H9 (cell line): ENCODE results near the gene SEZ6. TPM values are rescaled to one million over a fixed set of nuclear protein-coding genes. Genes with fewer than 3 reads are reported as not detected.

Experiments used
- DNase-seq: peaks from one replicate; pipeline ENCODE4 v3.0.0-alpha.2; 2017
- H2AFZ ChIP-seq: one replicate; pipeline ENCODE4 v1.6.1; 2013; ENCODE audit warnings: mild to moderate bottlenecking, low read length, control low read depth, moderate library complexity
- H2AK5ac ChIP-seq: 2 replicates; pipeline ENCODE4 v1.6.1; 2013; ENCODE audit warnings: low read length, control low read depth, mixed read lengths; ENCODE audit not compliant: insufficient read length
- H2BK120ac ChIP-seq: one replicate; pipeline ENCODE4 v1.6.1; 2013; ENCODE audit warnings: low read depth, mild to moderate bottlenecking, low read length, control low read depth, inconsistent platforms; ENCODE audit not compliant: poor library complexity, severe bottlenecking
- H2BK12ac ChIP-seq: 2 replicates; pipeline ENCODE4 v1.6.1; 2013; ENCODE audit warnings: low read length, control low read depth, mixed read lengths, low read depth; ENCODE audit not compliant: insufficient read length
- H2BK15ac ChIP-seq: 2 replicates; pipeline ENCODE4 v1.6.1; 2013; ENCODE audit warnings: low read depth, low read length, control low read depth
- H2BK20ac ChIP-seq: one replicate; pipeline ENCODE4 v1.6.1; 2013; ENCODE audit warnings: low read depth, mild to moderate bottlenecking, low read length, control low read depth, inconsistent platforms; ENCODE audit not compliant: poor library complexity, severe bottlenecking
- H2BK5ac ChIP-seq: 2 replicates; pipeline ENCODE4 v1.6.1; 2013; ENCODE audit warnings: low read length, control low read depth, mixed read lengths; ENCODE audit not compliant: insufficient read length
- H3K14ac ChIP-seq: 2 replicates; pipeline ENCODE4 v1.6.1; 2013; ENCODE audit warnings: low read length, control low read depth; ENCODE audit not compliant: insufficient read depth
- H3K18ac ChIP-seq: 2 replicates; pipeline ENCODE4 v1.6.1; 2013; ENCODE audit warnings: low read depth, mild to moderate bottlenecking, mixed read lengths, low read length, control low read depth; ENCODE audit not compliant: insufficient read length
- H3K23ac ChIP-seq: 2 replicates; pipeline ENCODE4 v1.6.1; 2013; ENCODE audit warnings: low read length, control low read depth, mixed read lengths, low read depth; ENCODE audit not compliant: insufficient read length
- H3K23me2 ChIP-seq: 2 replicates; pipeline ENCODE4 v1.6.1; 2013; ENCODE audit warnings: low read depth, mild to moderate bottlenecking, mixed read lengths, low read length, control low read depth; ENCODE audit not compliant: insufficient read length, poor library complexity, severe bottlenecking
- H3K27ac ChIP-seq: 2 replicates; pipeline ENCODE4 v1.5.1; 2013; ENCODE audit warnings: low read length, control low read depth, mixed read lengths, low read depth; ENCODE audit not compliant: insufficient read length
- H3K27me3 ChIP-seq: 2 replicates; pipeline ENCODE4 v1.6.1; 2013; ENCODE audit warnings: low read length, control low read depth, inconsistent platforms; ENCODE audit not compliant: insufficient read depth
- H3K4ac ChIP-seq: 2 replicates; pipeline ENCODE4 v1.6.1; 2013; ENCODE audit warnings: low read depth, mild to moderate bottlenecking, control low read depth, inconsistent platforms, low read length, moderate library complexity
- H3K4me1 ChIP-seq: 2 replicates; pipeline ENCODE4 v1.6.1; 2013; ENCODE audit warnings: low read length, control low read depth, inconsistent platforms; ENCODE audit not compliant: insufficient read depth
- H3K4me2 ChIP-seq: 2 replicates; pipeline ENCODE4 v1.6.1; 2013; ENCODE audit warnings: low read length, control low read depth, mixed read lengths; ENCODE audit not compliant: insufficient read length, insufficient read depth
- H3K56ac ChIP-seq: 2 replicates; pipeline ENCODE4 v1.6.1; 2013; ENCODE audit warnings: low read depth, mild to moderate bottlenecking, mixed read lengths, low read length, control low read depth; ENCODE audit not compliant: insufficient read length
- H3K79me1 ChIP-seq: 2 replicates; pipeline ENCODE4 v1.6.1; 2013; ENCODE audit warnings: low read depth, mild to moderate bottlenecking, moderate library complexity, low read length, control low read depth, inconsistent platforms; ENCODE audit not compliant: insufficient read depth, poor library complexity, severe bottlenecking
- H3K79me2 ChIP-seq: 2 replicates; pipeline ENCODE4 v1.6.1; 2013; ENCODE audit warnings: low read length, control low read depth, inconsistent platforms; ENCODE audit not compliant: insufficient read depth
- H3K9ac ChIP-seq: 2 replicates; pipeline ENCODE4 v1.6.1; 2013; ENCODE audit warnings: low read length, control low read depth, mixed read lengths; ENCODE audit not compliant: insufficient read length; ENCODE audit errors: extremely low read depth
- H3K9me3 ChIP-seq: one replicate; pipeline ENCODE4 v1.6.1; 2013; ENCODE audit warnings: low read depth, low read length, inconsistent platforms; ENCODE audit not compliant: control insufficient read depth
- H3T11ph ChIP-seq: one replicate; pipeline ENCODE4 v1.6.1; 2013; ENCODE audit warnings: mild to moderate bottlenecking, low read length, control low read depth, inconsistent platforms
- H4K20me1 ChIP-seq: one replicate; pipeline ENCODE4 v1.6.1; 2013; ENCODE audit not compliant: control insufficient read depth, insufficient read length, insufficient read depth
- H4K5ac ChIP-seq: 2 replicates; pipeline ENCODE4 v1.6.1; 2013; ENCODE audit warnings: low read depth, mild to moderate bottlenecking, mixed read lengths, low read length, control low read depth; ENCODE audit not compliant: insufficient read length
- H4K8ac ChIP-seq: replicated peaks from 2 replicates; pipeline ENCODE4 v1.6.1; 2013; ENCODE audit warnings: low read length, control low read depth, mixed read lengths, low read depth; ENCODE audit not compliant: insufficient read length
- H4K91ac ChIP-seq: 2 replicates; pipeline ENCODE4 v1.6.1; 2013; ENCODE audit warnings: low read depth, mild to moderate bottlenecking, moderate library complexity, mixed read lengths, low read length, control low read depth; ENCODE audit not compliant: insufficient read length
- H3K27ac Mint-ChIP-seq, 3 experiments: 2 replicates in 2 of 3; 3 replicates in 1 of 3; pipeline ENCODE4 v1.8.0; 2020 to 2021; ENCODE audit warnings: mixed read lengths in 3 of 3, mild to moderate bottlenecking in 1 of 3, moderate library complexity in 1 of 3
- H3K27me3 Mint-ChIP-seq: 2 replicates; pipeline ENCODE4 v1.8.0; 2021; ENCODE audit warnings: low read depth, mild to moderate bottlenecking, moderate library complexity, mixed read lengths
- H3K36me3 Mint-ChIP-seq, 3 experiments: 2 replicates in 2 of 3; 3 replicates in 1 of 3; pipeline ENCODE4 v1.8.0; 2020 to 2021; ENCODE audit warnings: low read depth in 3 of 3, mixed read lengths in 3 of 3; ENCODE audit not compliant: insufficient read depth in 1 of 3
- H3K4me1 Mint-ChIP-seq, 2 experiments: 2 replicates each; pipeline ENCODE4 v1.8.0; 2020; ENCODE audit warnings: mixed read lengths in 2 of 2
- H3K4me3 Mint-ChIP-seq, 2 experiments: 2 replicates in 1 of 2; 3 replicates in 1 of 2; pipeline ENCODE4 v1.8.0; 2020 to 2021; ENCODE audit warnings: mild to moderate bottlenecking in 2 of 2, mixed read lengths in 2 of 2, moderate library complexity in 1 of 2
- H3K9me3 Mint-ChIP-seq, 2 experiments: 2 replicates in 1 of 2; 3 replicates in 1 of 2; pipeline ENCODE4 v1.8.0; 2020; ENCODE audit warnings: mild to moderate bottlenecking in 2 of 2, mixed read lengths in 2 of 2, moderate library complexity in 1 of 2
- WGBS: extraction: QIAGEN DNeasy Blood & Tissue Kit; methylation state at CpG from one replicate; pipeline ENCODE4 v1.1.7; 2013; ENCODE audit warnings: missing lambda C conversion rate, low lambda C conversion rate, mixed read lengths; ENCODE audit not compliant: insufficient read length; ENCODE audit errors: extremely low coverage; 5-methylcytosine and 5-hydroxymethylcytosine counted together
- total RNA-seq: library from RNA; stranded (reverse); gene quantifications from 2 replicates; pipeline ENCODE4 v1.2.1, GENCODE V29; 2021
- TF ChIP-seq, protein P1 (sequence below): fragments of 200-600 bp; sonication (generic); conservative IDR thresholded peaks from 3 replicates; pipeline ENCODE4 v1.8.0; 2021; ENCODE audit warnings: antibody characterized with exemption, mild to moderate bottlenecking

The SEZ6 gene
- total RNA-seq, 1 experiment from 2014 or later, result 1.8 TPM

DNA sequence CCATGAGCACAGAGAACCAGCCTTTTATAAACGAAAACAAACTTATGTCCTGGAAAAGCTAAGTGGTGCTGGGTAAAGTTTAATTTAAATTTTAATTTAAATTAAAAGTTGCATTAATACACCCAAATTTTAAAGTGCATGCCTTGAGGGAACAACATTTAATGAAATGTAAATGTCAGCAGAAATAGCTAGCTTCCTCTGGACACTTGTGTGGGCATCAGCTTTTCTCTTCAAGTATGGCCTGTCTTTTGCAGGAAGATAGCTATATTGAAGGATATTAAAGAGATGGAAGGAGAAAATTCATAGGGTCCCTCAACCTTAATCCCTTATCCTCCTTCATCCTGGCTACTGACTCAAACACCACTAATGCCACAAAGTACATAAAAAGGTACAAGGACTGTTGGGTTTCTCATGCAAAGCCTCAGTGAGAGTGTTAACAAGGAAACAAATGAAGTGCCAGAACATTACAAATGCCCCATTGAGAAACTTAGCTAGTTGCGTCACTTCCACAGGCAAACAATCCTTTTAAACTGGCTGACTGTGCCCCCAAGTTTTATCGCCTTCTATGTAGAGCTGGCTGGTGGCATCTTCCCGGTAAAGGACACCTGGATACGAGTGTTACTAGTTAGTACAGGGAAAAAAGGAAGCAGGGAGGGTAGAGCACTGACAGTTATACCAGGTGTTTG lies 68.6 kb downstream of the SEZ6 start:
- H3K56ac ChIP-seq, result no peak overlapping the region
- H3K79me1 ChIP-seq, result peaks cover 21% of the 10 kb centered on the region
- no peak overlapping the region for H3K27ac ChIP-seq
- no peak overlapping the region for H4K5ac ChIP-seq
- no peak overlapping the region for H3K18ac ChIP-seq
- H4K91ac ChIP-seq, result no peak overlapping the region
- no peaks in the 10 kb centered on the region for H3K9me3 Mint-ChIP-seq
- H3K4me3 Mint-ChIP-seq, result no peak overlapping the region
- no peak overlapping the region for H4K8ac ChIP-seq
- peaks cover 3 to 25% (median 22%) of the 10 kb centered on the region in 3 experiments; a peak in 6 of 7 replicates for H3K36me3 Mint-ChIP-seq
- H3K9ac ChIP-seq, result no peak overlapping the region
- peaks cover 46 to 48% of the 10 kb centered on the region in 2 experiments for H3K4me1 Mint-ChIP-seq
- no peak overlapping the region for H2BK120ac ChIP-seq
- H3K23ac ChIP-seq, result no peak overlapping the region
- H3K27ac Mint-ChIP-seq, result peak overlapping the region; percentile 15 to 95 (median 40); a peak in 3 of 7 replicates
- no CpG with 5 or more reads among the region's 5 CpGs for WGBS
- no peaks in the 10 kb centered on the region for H4K20me1 ChIP-seq
- TF ChIP-seq, protein P1, sequence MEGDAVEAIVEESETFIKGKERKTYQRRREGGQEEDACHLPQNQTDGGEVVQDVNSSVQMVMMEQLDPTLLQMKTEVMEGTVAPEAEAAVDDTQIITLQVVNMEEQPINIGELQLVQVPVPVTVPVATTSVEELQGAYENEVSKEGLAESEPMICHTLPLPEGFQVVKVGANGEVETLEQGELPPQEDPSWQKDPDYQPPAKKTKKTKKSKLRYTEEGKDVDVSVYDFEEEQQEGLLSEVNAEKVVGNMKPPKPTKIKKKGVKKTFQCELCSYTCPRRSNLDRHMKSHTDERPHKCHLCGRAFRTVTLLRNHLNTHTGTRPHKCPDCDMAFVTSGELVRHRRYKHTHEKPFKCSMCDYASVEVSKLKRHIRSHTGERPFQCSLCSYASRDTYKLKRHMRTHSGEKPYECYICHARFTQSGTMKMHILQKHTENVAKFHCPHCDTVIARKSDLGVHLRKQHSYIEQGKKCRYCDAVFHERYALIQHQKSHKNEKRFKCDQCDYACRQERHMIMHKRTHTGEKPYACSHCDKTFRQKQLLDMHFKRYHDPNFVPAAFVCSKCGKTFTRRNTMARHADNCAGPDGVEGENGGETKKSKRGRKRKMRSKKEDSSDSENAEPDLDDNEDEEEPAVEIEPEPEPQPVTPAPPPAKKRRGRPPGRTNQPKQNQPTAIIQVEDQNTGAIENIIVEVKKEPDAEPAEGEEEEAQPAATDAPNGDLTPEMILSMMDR, result no peak
- no peak overlapping the region for H2BK5ac ChIP-seq
- H2BK15ac ChIP-seq, result no peak overlapping the region
- peaks cover 49% of the 10 kb centered on the region; the same call in 1 of the 2 replicates for H3K79me2 ChIP-seq
- H3K27me3 Mint-ChIP-seq, result no peaks in the 10 kb centered on the region
- H3K4me1 ChIP-seq, result peaks cover 9% of the 10 kb centered on the region; the same call in 1 of the 2 replicates
- no peak overlapping the region for H2BK12ac ChIP-seq
- no peak overlapping the region for H2AFZ ChIP-seq
- no peaks in the 10 kb centered on the region for H3K9me3 ChIP-seq
- H3K23me2 ChIP-seq, result no peaks in the 10 kb centered on the region
- no peak for DNase-seq
- H3K27me3 ChIP-seq, result no peaks in the 10 kb centered on the region
- no peak overlapping the region for H3K4ac ChIP-seq
- no peak overlapping the region for H2BK20ac ChIP-seq
- no peak overlapping the region for H3K4me2 ChIP-seq
- H3K14ac ChIP-seq, result no peak overlapping the region
- H2AK5ac ChIP-seq, result no peak overlapping the region
- H3T11ph ChIP-seq, result no peak overlapping the region
